ENCODE measurements around the gene AGAP3. TPM values are rescaled to one million over a fixed set of nuclear protein-coding genes. Genes with fewer than 3 reads are reported as not detected.

Gene AGAP3
- total RNA-seq, 2 experiments from 2014 or later: 20.6 to 22.0 TPM

GRCh38 chr7:151116603-151117440 is 30.5 kb downstream of the AGAP3 start:
- H3K36me3 Mint-ChIP-seq (ENCODE audit: low read depth): no peaks in the 10 kb centered on the region
- no peaks in the 10 kb centered on the region for H3K9me3 Mint-ChIP-seq
- intact Hi-C loops (cut with micrococcal nuclease): loop anchor here (10.0 kb wide), 1 partner anchor 188 kb away; no protein-coding TSS in a partner anchor
- no peak for TF ChIP-seq CTCF (IDR thresholded peaks at IDR 0.05)
- peaks cover 11% of the 10 kb centered on the region for H3K4me1 Mint-ChIP-seq (ENCODE audit: low read depth)
- DNase-seq: no peak
- H3K4me3 Mint-ChIP-seq: peak overlapping the region; percentile 57
- no peak for ATAC-seq
- ChIA-PET POLR2A (no interaction called here), CTCF (interaction anchor here (0.9 to 1.6 kb wide), 3 partner anchors 7 to 188 kb away, joined by 3 to 11 read pairs (median 3); partner anchors contain the start of gene ABCB8)
- peak overlapping the region; percentile 73 for H3K27ac Mint-ChIP-seq
- peaks cover 17% of the 10 kb centered on the region for H3K27me3 Mint-ChIP-seq

- no peaks in the 10 kb centered on the region for H3K9me3 Mint-ChIP-seq
- no peak for TF ChIP-seq CTCF (IDR thresholded peaks at IDR 0.05)
- DNase-seq: peak; percentile 46
- POLR2A ChIA-PET: no interaction called here
- CTCF ChIA-PET: interaction anchor here (0.9 to 1.1 kb wide), 2 partner anchors 89 to 187 kb away, joined by 3 read pairs; partner anchors contain the start of gene ABCB8
- peak overlapping the region; percentile 57 for H3K4me3 Mint-ChIP-seq
- H3K36me3 Mint-ChIP-seq (ENCODE audit: low read depth): no peaks in the 10 kb centered on the region
- peak; percentile 56 for ATAC-seq
- H3K4me1 Mint-ChIP-seq (ENCODE audit: low read depth): peaks cover 11% of the 10 kb centered on the region
- peaks cover 17% of the 10 kb centered on the region for H3K27me3 Mint-ChIP-seq
- H3K27ac Mint-ChIP-seq: peak overlapping the region; percentile 73
- intact Hi-C loops (cut with micrococcal nuclease): loop anchor here (10.0 kb wide), 1 partner anchor 187 kb away; no protein-coding TSS in a partner anchor
Measured at GRCh38 chr7:151117565-151117964, 31.3 kb downstream of the AGAP3 start.

GRCh38 chr7:151118108-151119054 is 32.1 kb downstream of the AGAP3 start:
- intact Hi-C loops (cut with micrococcal nuclease): loop anchor here (10.0 kb wide), 1 partner anchor 186 kb away; no protein-coding TSS in a partner anchor
- no peak for TF ChIP-seq CTCF (IDR thresholded peaks at IDR 0.05)
- Mint-ChIP-seq H3K4me1 (ENCODE audit: low read depth) (peaks cover 11% of the 10 kb centered on the region), H3K4me3 (no peak overlapping the region), H3K36me3 (ENCODE audit: low read depth) (no peaks in the 10 kb centered on the region), H3K27me3 (peaks cover 11% of the 10 kb centered on the region), H3K27ac (no peak overlapping the region), H3K9me3 (no peaks in the 10 kb centered on the region)
- CTCF ChIA-PET: no interaction called here
- no peak for DNase-seq
- ATAC-seq: no peak
- POLR2A ChIA-PET: no interaction called here

GRCh38 chr7:151119055-151119415 is 32.8 kb downstream of the AGAP3 start:
- Mint-ChIP-seq H3K36me3 (ENCODE audit: low read depth) (peaks cover 4% of the 10 kb centered on the region), H3K4me1 (ENCODE audit: low read depth) (peaks cover 11% of the 10 kb centered on the region), H3K27ac (no peak overlapping the region), H3K9me3 (no peaks in the 10 kb centered on the region), H3K27me3 (peaks cover 4% of the 10 kb centered on the region), H3K4me3 (no peak overlapping the region)
- intact Hi-C loops (cut with micrococcal nuclease): loop anchor here (10.0 kb wide), 1 partner anchor 186 kb away; no protein-coding TSS in a partner anchor
- TF ChIP-seq CTCF (IDR thresholded peaks at IDR 0.05): no peak
- ATAC-seq: no peak
- ChIA-PET CTCF (interaction anchor here (1.2 kb wide), 1 partner anchor 9 kb away, joined by 3 read pairs; no protein-coding TSS in a partner anchor), POLR2A (interaction anchor here (1.0 kb wide), 1 partner anchor 49 kb away, joined by 3 read pairs; no protein-coding TSS in a partner anchor)
- DNase-seq: no peak
